ENCODE data around the gene CRADD. TPM values are rescaled to one million over a fixed set of nuclear protein-coding genes. Genes with fewer than 3 reads are reported as not detected.
A peak's percentile ranks its signal among the peaks of the same experiment; 100 is the strongest.

CRADD gene
- total RNA-seq (2012; rRNA removed) (12.2 and 14.0 TPM in 2 replicates), polyA plus RNA-seq (2012; rRNA removed) (10.9 and 11.1 TPM in 2 replicates), Bru-seq, nascent RNA (percentile 63 among the genes with signal in this experiment), BruChase-seq, experiment 1, labeled RNA remaining after a 6-hour chase (percentile 72 among the genes with signal in this experiment), BruChase-seq, experiment 2, labeled RNA remaining after a 2-hour chase (percentile 78 among the genes with signal in this experiment)
- 9.5 and 10.5 TPM in 2 replicates for polyA plus RNA-seq (2012; cell fraction: cytosol; rRNA removed)
- polyA plus RNA-seq (2012; cell fraction: nucleus; rRNA removed; ENCODE audit: low replicate concordance) = 3.7 and 4.2 TPM in 2 replicates
- long read RNA-seq, transcript CRADD-201 (3 exons, 1,169 nt) = major isoform, 10 of 11 reads
- long read RNA-seq, partial matches to known transcripts = 0 of 11 reads
- long read RNA-seq, other reads (novel, unspliced or antisense) = 1 of 11 reads

DNA sequence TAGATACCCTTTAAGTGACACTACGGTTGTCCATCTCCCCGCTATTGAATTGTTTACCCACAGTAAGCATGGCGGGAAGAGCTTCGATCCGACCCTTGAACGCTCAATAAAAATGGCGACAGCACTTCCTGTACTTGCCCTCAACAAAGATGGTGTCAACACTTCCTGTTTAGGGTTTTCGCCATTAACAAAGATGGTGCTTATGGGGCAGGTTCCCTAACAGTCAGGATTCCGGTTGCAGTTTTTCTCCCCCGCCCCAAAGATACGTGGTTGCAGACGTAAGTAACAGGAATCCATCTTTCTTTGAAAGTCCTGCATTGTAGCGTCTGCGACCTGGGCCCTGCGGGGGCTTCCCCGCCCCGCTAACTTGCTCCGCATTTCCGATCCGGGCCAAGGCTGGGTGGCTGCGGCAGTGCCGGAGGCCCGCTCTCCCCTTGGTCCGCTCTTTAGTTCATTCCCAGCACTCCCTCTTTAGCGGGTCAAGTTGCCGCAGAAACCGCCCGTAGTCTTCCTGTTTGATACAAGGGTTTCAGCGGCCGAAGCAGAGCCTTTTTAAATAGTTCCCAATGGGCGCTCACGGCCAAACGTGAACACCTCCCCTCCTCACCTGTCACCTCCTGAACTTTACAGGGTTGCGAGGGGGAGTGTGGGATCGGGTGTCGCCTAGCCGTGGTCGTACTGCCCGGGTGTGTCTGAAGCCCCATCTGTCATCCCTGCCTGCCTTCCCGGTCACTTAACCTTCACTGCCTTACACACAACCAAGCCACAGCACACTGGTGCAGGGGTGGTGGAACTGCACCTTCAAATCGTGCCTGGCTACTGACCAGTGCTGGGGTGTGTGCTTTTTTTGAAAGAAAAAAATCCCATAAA is at the start of gene CRADD:
Gene CRADD (plus strand): TSS at position 181 of the 870 bp plus-strand sequence.
- H3K4me3 ChIP-seq (ENCODE audit: insufficient read depth, low read depth, low read length) = peak within 1 kb of the TSS; percentile 55
- peak within 1 kb of the TSS; percentile 77; the same call in 2 of the 3 replicates for H2BK15ac ChIP-seq (ENCODE audit: low read depth, low read length)
- BruUV-seq (replicated peaks) = no TSS peak
- dilution Hi-C loops (cut with HindIII; ENCODE audit: low sequenced_read_pairs, unreplicated experiment) = no loop called here
- H2AK9ac ChIP-seq (replicated peaks; ENCODE audit: low read depth, low read length, poor library complexity) = peak within 1 kb of the TSS; percentile 93
- peak within 1 kb of the TSS; percentile 98 for H3K4ac ChIP-seq (ENCODE audit: low read depth, low read length)
- H3K27ac ChIP-seq (ENCODE audit: insufficient read depth, low read length) = peak within 1 kb of the TSS; percentile 87
- peak within 1 kb of the TSS; percentile 90 for H2BK120ac ChIP-seq (ENCODE audit: low read depth, low read length)
- H2AFZ ChIP-seq (replicated peaks; ENCODE audit: low read length, poor library complexity) = peak within 1 kb of the TSS; percentile 90
- peak within 1 kb of the TSS; percentile 85 for H2BK20ac ChIP-seq (ENCODE audit: low read depth, low read length)
- peaks cover 6 to 20% of the 10 kb centered on the region in 2 experiments; a peak in 3 of 4 replicates for H3K79me1 ChIP-seq (ENCODE audit: low read depth in 1 of 2, low read length in 2 of 2)
- H3K4me1 ChIP-seq (ENCODE audit: control insufficient read depth, insufficient read depth, low read length) = peaks cover 2% of the 10 kb centered on the region; the same call in 1 of the 2 replicates
- peak within 1 kb of the TSS; percentile 96 for H4K91ac ChIP-seq (ENCODE audit: insufficient read depth, low read depth, low read length)
- H3K23ac ChIP-seq (ENCODE audit: low read depth, low read length) = peak within 1 kb of the TSS; percentile 98
- H3K9ac ChIP-seq (ENCODE audit: low read depth, low read length) = peak within 1 kb of the TSS; percentile 87
- peak within 1 kb of the TSS; percentile 94 for H2AK5ac ChIP-seq (ENCODE audit: low read depth, low read length)
- peak within 1 kb of the TSS; percentile 86 for H3K56ac ChIP-seq (ENCODE audit: extremely low read depth, insufficient read depth, low read length)
- H3K18ac ChIP-seq (ENCODE audit: low read depth, low read length) = peak within 1 kb of the TSS; percentile 84
- ChIA-PET POLR2A (ENCODE audit: unreplicated experiment) (interaction anchor here (0.6 kb wide), 2 partner anchors 350 to 1933 kb away, joined by 3 to 4 read pairs; no protein-coding TSS in a partner anchor), CTCF (interaction anchor here (0.8 to 1.2 kb wide), 3 partner anchors 12 to 108 kb away, joined by 3 read pairs; no protein-coding TSS in a partner anchor)
- DNase-seq = peak; percentile 99
- peaks cover 14% of the 10 kb centered on the region for H3K9me1 ChIP-seq (ENCODE audit: insufficient read depth, low read length)
- ATAC-seq (ENCODE audit: low read depth) = peak; percentile 96
- peak within 1 kb of the TSS; percentile 88 for H3K4me2 ChIP-seq (ENCODE audit: low read depth, low read length)
- H3K14ac ChIP-seq (replicated peaks; ENCODE audit: low read depth, low read length) = peak within 1 kb of the TSS; percentile 99
- peak within 1 kb of the TSS; percentile 92 for H4K5ac ChIP-seq (ENCODE audit: low read depth, low read length)
- H4K20me1 ChIP-seq (ENCODE audit: insufficient read depth, low read length) = no peaks in the 10 kb centered on the region
- H3K36me3 ChIP-seq (ENCODE audit: control insufficient read depth, insufficient read depth, low read length) = no peaks in the 10 kb centered on the region
- peak within 1 kb of the TSS; percentile 61 for H2BK5ac ChIP-seq (ENCODE audit: low read depth, low read length, poor library complexity, severe bottlenecking)
- in situ Hi-C loops (cut with MboI; ENCODE audit: low sequenced_read_pairs) = no loop called here
- no peaks in the 10 kb centered on the region for H3K27me3 ChIP-seq (ENCODE audit: control insufficient read depth, insufficient read depth, low read length)
- intact Hi-C loops (cut with micrococcal nuclease) = loop anchor here (2.0 to 5.0 kb wide), 3 partner anchors 65 to 423 kb away; partner anchors contain the start of gene SOCS2
- WGBS, 2 experiments (ENCODE audit: extremely low coverage in 2 of 2, insufficient read length in 1 of 2) = 0% methylated on average over 3 of the region's 41 CpGs; no CpG with 5 or more reads in 1 of the 2 experiments
- peak within 1 kb of the TSS; percentile 91 to 99 for H4K8ac ChIP-seq (ENCODE audit: low read depth in 2 of 2, low read length in 2 of 2)
- no peaks in the 10 kb centered on the region for H3K9me3 ChIP-seq (ENCODE audit: control insufficient read depth, insufficient read depth, low read length)
- TF ChIP-seq, protein P1, sequence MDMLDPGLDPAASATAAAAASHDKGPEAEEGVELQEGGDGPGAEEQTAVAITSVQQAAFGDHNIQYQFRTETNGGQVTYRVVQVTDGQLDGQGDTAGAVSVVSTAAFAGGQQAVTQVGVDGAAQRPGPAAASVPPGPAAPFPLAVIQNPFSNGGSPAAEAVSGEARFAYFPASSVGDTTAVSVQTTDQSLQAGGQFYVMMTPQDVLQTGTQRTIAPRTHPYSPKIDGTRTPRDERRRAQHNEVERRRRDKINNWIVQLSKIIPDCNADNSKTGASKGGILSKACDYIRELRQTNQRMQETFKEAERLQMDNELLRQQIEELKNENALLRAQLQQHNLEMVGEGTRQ (IDR thresholded peaks at IDR 0.05; ENCODE audit: low read depth, low read length) = no peak
- TF ChIP-seq POLR2A (IDR thresholded peaks at IDR 0.05; ENCODE audit: low read depth, low read length) (peak; percentile 86), MAFK (IDR thresholded peaks at IDR 0.05; ENCODE audit: low read depth, low read length) (peak; percentile 21; the same call in 1 of the 2 replicates), CEBPB (IDR thresholded peaks at IDR 0.05; ENCODE audit: low read depth, low read length) (peak; percentile 10; the same call in 1 of the 2 replicates), RFX5 (IDR thresholded peaks at IDR 0.05; ENCODE audit: low read depth, low read length) (no peak), BHLHE40 (IDR thresholded peaks at IDR 0.05; ENCODE audit: low read depth, low read length) (no peak), FOS (IDR thresholded peaks at IDR 0.05; ENCODE audit: low read depth, low read length) (no peak), RAD21 (IDR thresholded peaks at IDR 0.05; ENCODE audit: low read length) (0 out of 2 replicates have a peak, but pooled peaks have one; percentile 4), SMC3 (IDR thresholded peaks at IDR 0.05; ENCODE audit: low read depth, low read length) (peak; percentile 16; the same call in 1 of the 2 replicates), MXI1 (IDR thresholded peaks at IDR 0.05; ENCODE audit: borderline replicate concordance, low read depth, low read length) (peak; percentile 23; the same call in 1 of the 2 replicates), CHD1 (IDR thresholded peaks at IDR 0.05; ENCODE audit: low read depth, low read length) (peak; percentile 66; the same call in 1 of the 2 replicates)
- TF ChIP-seq, protein P2, sequence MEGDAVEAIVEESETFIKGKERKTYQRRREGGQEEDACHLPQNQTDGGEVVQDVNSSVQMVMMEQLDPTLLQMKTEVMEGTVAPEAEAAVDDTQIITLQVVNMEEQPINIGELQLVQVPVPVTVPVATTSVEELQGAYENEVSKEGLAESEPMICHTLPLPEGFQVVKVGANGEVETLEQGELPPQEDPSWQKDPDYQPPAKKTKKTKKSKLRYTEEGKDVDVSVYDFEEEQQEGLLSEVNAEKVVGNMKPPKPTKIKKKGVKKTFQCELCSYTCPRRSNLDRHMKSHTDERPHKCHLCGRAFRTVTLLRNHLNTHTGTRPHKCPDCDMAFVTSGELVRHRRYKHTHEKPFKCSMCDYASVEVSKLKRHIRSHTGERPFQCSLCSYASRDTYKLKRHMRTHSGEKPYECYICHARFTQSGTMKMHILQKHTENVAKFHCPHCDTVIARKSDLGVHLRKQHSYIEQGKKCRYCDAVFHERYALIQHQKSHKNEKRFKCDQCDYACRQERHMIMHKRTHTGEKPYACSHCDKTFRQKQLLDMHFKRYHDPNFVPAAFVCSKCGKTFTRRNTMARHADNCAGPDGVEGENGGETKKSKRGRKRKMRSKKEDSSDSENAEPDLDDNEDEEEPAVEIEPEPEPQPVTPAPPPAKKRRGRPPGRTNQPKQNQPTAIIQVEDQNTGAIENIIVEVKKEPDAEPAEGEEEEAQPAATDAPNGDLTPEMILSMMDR (conservative IDR thresholded peaks at IDR 0.05; ENCODE audit: low read depth, low read length) = no peak

All from IMR-90 (cell line).